ENCODE data around the gene GNA12.

GRCh38 chr7:2681929-2682799 is 161.9 kb downstream of the GNA12 start:
- no peak for TF ChIP-seq GABPA (IDR thresholded peaks at IDR 0.05 in 1 of 2, conservative IDR thresholded peaks at IDR 0.05 in 1 of 2)
- TF ChIP-seq, protein P1, sequence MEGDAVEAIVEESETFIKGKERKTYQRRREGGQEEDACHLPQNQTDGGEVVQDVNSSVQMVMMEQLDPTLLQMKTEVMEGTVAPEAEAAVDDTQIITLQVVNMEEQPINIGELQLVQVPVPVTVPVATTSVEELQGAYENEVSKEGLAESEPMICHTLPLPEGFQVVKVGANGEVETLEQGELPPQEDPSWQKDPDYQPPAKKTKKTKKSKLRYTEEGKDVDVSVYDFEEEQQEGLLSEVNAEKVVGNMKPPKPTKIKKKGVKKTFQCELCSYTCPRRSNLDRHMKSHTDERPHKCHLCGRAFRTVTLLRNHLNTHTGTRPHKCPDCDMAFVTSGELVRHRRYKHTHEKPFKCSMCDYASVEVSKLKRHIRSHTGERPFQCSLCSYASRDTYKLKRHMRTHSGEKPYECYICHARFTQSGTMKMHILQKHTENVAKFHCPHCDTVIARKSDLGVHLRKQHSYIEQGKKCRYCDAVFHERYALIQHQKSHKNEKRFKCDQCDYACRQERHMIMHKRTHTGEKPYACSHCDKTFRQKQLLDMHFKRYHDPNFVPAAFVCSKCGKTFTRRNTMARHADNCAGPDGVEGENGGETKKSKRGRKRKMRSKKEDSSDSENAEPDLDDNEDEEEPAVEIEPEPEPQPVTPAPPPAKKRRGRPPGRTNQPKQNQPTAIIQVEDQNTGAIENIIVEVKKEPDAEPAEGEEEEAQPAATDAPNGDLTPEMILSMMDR (IDR thresholded peaks at IDR 0.05; ENCODE audit: low read depth, low read length, missing input control), result no peak
- TF ChIP-seq RAD21 (IDR thresholded peaks at IDR 0.05), result no peak
- no peak for TF ChIP-seq TAF1 (conservative IDR thresholded peaks at IDR 0.05)
- TF ChIP-seq, protein P2, sequence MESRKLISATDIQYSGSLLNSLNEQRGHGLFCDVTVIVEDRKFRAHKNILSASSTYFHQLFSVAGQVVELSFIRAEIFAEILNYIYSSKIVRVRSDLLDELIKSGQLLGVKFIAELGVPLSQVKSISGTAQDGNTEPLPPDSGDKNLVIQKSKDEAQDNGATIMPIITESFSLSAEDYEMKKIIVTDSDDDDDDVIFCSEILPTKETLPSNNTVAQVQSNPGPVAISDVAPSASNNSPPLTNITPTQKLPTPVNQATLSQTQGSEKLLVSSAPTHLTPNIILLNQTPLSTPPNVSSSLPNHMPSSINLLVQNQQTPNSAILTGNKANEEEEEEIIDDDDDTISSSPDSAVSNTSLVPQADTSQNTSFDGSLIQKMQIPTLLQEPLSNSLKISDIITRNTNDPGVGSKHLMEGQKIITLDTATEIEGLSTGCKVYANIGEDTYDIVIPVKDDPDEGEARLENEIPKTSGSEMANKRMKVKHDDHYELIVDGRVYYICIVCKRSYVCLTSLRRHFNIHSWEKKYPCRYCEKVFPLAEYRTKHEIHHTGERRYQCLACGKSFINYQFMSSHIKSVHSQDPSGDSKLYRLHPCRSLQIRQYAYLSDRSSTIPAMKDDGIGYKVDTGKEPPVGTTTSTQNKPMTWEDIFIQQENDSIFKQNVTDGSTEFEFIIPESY (IDR thresholded peaks at IDR 0.05), result no peak
- TF ChIP-seq JUND (IDR thresholded peaks at IDR 0.05), result no peak
- TF ChIP-seq HNF4A (conservative IDR thresholded peaks at IDR 0.05), result no peak
- TF ChIP-seq RXRA (IDR thresholded peaks at IDR 0.05), result no peak
- TF ChIP-seq, protein P3, sequence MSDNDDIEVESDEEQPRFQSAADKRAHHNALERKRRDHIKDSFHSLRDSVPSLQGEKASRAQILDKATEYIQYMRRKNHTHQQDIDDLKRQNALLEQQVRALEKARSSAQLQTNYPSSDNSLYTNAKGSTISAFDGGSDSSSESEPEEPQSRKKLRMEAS (IDR thresholded peaks at IDR 0.05), result no peak
- no peak for TF ChIP-seq FOXA1 (IDR thresholded peaks at IDR 0.05)
- TF ChIP-seq YY1 (IDR thresholded peaks at IDR 0.05), result no peak

Measured in liver (tissue), 3 donors.